ENCODE data around the gene SLC4A7. TPM values are rescaled to one million over a fixed set of nuclear protein-coding genes. Genes with fewer than 3 reads are reported as not detected.

SLC4A7 gene
- total and polyA plus RNA-seq, 10 of the 15 experiments (the other 5 are each of a cell fraction or from before 2014, with no cell fraction given): 4.4 to 41.4 (median 18.3) TPM

GRCh38 chr3:27345959-27346865 lies 138.0 kb downstream of the SLC4A7 start:
- POLR2A ChIA-PET: interaction anchor here (0.6 to 1.0 kb wide), 2 partner anchors 33 to 46 kb away, joined by 3 read pairs; no protein-coding TSS in a partner anchor
- Histone ChIP-seq H4K20me1 (ENCODE audit: control insufficient read depth, insufficient read depth) (no peaks in the 10 kb centered on the region), H3K9me3 (replicated peaks; ENCODE audit: control insufficient read depth, insufficient read depth, low read length) (no peaks in the 10 kb centered on the region), H2AFZ (ENCODE audit: control insufficient read depth, low read depth, low read length) (no peak overlapping the region), H3K27me3 (replicated peaks in 1 of 2; ENCODE audit: control insufficient read depth in 2 of 2, insufficient read depth in 2 of 2, low read length in 1 of 2) (no peaks in the 10 kb centered on the region), H3K27ac (ENCODE audit: control insufficient read depth, insufficient read depth) (no peak overlapping the region), H3K4me1 (ENCODE audit: control insufficient read depth, insufficient read depth, low read length) (peaks cover 10% of the 10 kb centered on the region), H3K4me2 (ENCODE audit: control insufficient read depth, insufficient read depth) (no peak overlapping the region), H3K9ac (ENCODE audit: control insufficient read depth, insufficient read depth, low read length) (no peak overlapping the region), H3K36me3 (ENCODE audit: control insufficient read depth in 2 of 2, insufficient read depth in 2 of 2, low read length in 1 of 2) (no peaks in the 10 kb centered on the region), H3K79me2 (ENCODE audit: control insufficient read depth, insufficient read depth, low read length) (no peaks in the 10 kb centered on the region), H3K4me3 (no peak overlapping the region)
- ATAC-seq: no peak
- TF ChIP-seq ZNF687 (IDR thresholded peaks at IDR 0.05) (no peak), BRCA1 (IDR thresholded peaks at IDR 0.05; ENCODE audit: low read depth, low read length) (no peak), FOS (IDR thresholded peaks at IDR 0.05; ENCODE audit: borderline replicate concordance, extremely low read depth, insufficient read length) (no peak), PML (IDR thresholded peaks at IDR 0.05; ENCODE audit: low read length) (no peak), ATF3 (IDR thresholded peaks at IDR 0.05; ENCODE audit: borderline replicate concordance, extremely low read depth, low read depth, low read length) (no peak), NFIC (IDR thresholded peaks at IDR 0.05; ENCODE audit: low read depth, low read length) (no peak)
- BruUV-seq (replicated peaks): no TSS peak
- RAD21 ChIA-PET (ENCODE audit: unreplicated experiment): interaction anchor here (0.9 to 1.6 kb wide), 2 partner anchors 8 to 12 kb away, joined by 4 read pairs; no protein-coding TSS in a partner anchor
- SMC1A ChIA-PET (ENCODE audit: uncharacterized antibody, unreplicated experiment): interaction anchor here (0.8 to 1.8 kb wide), 8 partner anchors 9 to 321 kb away, joined by 3 to 9 read pairs (median 4); no protein-coding TSS in a partner anchor
- 66% methylated on average over 11 of the region's 11 CpGs for WGBS (ENCODE audit: insufficient coverage, insufficient replicate concordance, low lambda C conversion rate, missing lambda C conversion rate)
- no peak for FAIRE-seq
- no peak for DNase-seq (ENCODE audit: low read depth, low spot score)
- intact Hi-C loops (cut with micrococcal nuclease; ENCODE audit: unreplicated experiment): no loop called here
- CTCF ChIA-PET: interaction anchor here (1.0 to 1.2 kb wide), 3 partner anchors 21 to 312 kb away, joined by 3 to 6 read pairs (median 3); no protein-coding TSS in a partner anchor
- in situ Hi-C loops (cut with MboI): no loop called here

Measured in GM12878 (cell line).